ENCODE measurements around the gene TMEM92. TPM values are rescaled to one million over a fixed set of nuclear protein-coding genes. Genes with fewer than 3 reads are reported as not detected.

The TMEM92 gene
- total and polyA plus RNA-seq, 10 of the 15 experiments (the other 5 are each of a cell fraction or from before 2014, with no cell fraction given) = 0.11 to 1.2 (median 0.32) TPM

DNA sequence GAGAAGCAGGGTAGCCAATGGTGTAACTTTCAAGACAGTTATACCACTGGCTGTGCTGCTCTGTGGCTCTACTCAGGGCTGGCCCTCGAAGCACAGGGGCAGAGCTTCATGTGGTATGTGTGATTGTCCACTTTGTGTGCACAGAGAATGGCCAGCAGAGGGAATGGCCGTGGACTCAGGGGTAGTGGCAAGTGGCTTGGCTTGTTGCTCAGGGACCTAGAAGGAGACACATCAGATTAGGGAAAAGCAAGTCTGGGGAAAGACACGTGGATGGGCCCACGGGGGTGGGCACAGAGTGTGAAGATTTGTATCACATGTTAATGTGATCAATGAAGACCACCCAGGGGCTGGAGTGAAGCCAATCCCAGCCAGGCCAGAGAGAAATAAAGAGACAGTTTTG is 51.6 kb downstream of the TMEM92 start:
- H3K4me2 ChIP-seq (ENCODE audit: control insufficient read depth, insufficient read depth) = no peak overlapping the region
- no peaks in the 10 kb centered on the region for H3K27me3 ChIP-seq (replicated peaks in 1 of 2; ENCODE audit: control insufficient read depth in 2 of 2, insufficient read depth in 2 of 2, low read length in 1 of 2)
- intact Hi-C loops (cut with micrococcal nuclease; ENCODE audit: unreplicated experiment) (no loop called here), in situ Hi-C loops (cut with MboI) (no loop called here)
- RAD21 ChIA-PET (ENCODE audit: unreplicated experiment) = interaction anchor here (0.6 kb wide), 1 partner anchor 133 kb away, joined by 4 read pairs; no protein-coding TSS in a partner anchor
- H3K4me3 ChIP-seq = no peak overlapping the region
- no TSS peak for BruUV-seq (replicated peaks)
- ATAC-seq (no peak), DNase-seq (ENCODE audit: low read depth, low spot score) (no peak), FAIRE-seq (no peak)
- H3K36me3 ChIP-seq (ENCODE audit: control insufficient read depth in 2 of 2, insufficient read depth in 2 of 2, low read length in 1 of 2) = no peaks in the 10 kb centered on the region
- H2AFZ ChIP-seq (ENCODE audit: control insufficient read depth, low read depth, low read length) = no peak overlapping the region
- H3K4me1 ChIP-seq (ENCODE audit: control insufficient read depth, insufficient read depth, low read length) = peaks cover 3% of the 10 kb centered on the region
- SMC1A ChIA-PET (ENCODE audit: uncharacterized antibody, unreplicated experiment) = interaction anchor here (0.8 to 3.2 kb wide), 2 partner anchors 14 to 28 kb away, joined by 3 to 12 read pairs; no protein-coding TSS in a partner anchor
- no peak overlapping the region for H3K9ac ChIP-seq (ENCODE audit: control insufficient read depth, insufficient read depth, low read length)
- 40% methylated on average over 4 of the region's 4 CpGs for WGBS (ENCODE audit: insufficient coverage, insufficient replicate concordance, low lambda C conversion rate, missing lambda C conversion rate)
- TF ChIP-seq NR2F1 (conservative IDR thresholded peaks at IDR 0.05) (no peak), MTA3 (IDR thresholded peaks at IDR 0.05; ENCODE audit: borderline replicate concordance, low read length) (no peak), ZBED1 (IDR thresholded peaks at IDR 0.05; ENCODE audit: borderline replicate concordance) (no peak), GATAD2B (conservative IDR thresholded peaks at IDR 0.05; ENCODE audit: low read depth) (no peak), SREBF1 (IDR thresholded peaks at IDR 0.05; ENCODE audit: low read length) (no peak), KLF5 (IDR thresholded peaks at IDR 0.05; ENCODE audit: partially characterized antibody) (no peak), RFX5 (IDR thresholded peaks at IDR 0.05; ENCODE audit: low read depth, low read length) (no peak)
- TF ChIP-seq, protein P1, sequence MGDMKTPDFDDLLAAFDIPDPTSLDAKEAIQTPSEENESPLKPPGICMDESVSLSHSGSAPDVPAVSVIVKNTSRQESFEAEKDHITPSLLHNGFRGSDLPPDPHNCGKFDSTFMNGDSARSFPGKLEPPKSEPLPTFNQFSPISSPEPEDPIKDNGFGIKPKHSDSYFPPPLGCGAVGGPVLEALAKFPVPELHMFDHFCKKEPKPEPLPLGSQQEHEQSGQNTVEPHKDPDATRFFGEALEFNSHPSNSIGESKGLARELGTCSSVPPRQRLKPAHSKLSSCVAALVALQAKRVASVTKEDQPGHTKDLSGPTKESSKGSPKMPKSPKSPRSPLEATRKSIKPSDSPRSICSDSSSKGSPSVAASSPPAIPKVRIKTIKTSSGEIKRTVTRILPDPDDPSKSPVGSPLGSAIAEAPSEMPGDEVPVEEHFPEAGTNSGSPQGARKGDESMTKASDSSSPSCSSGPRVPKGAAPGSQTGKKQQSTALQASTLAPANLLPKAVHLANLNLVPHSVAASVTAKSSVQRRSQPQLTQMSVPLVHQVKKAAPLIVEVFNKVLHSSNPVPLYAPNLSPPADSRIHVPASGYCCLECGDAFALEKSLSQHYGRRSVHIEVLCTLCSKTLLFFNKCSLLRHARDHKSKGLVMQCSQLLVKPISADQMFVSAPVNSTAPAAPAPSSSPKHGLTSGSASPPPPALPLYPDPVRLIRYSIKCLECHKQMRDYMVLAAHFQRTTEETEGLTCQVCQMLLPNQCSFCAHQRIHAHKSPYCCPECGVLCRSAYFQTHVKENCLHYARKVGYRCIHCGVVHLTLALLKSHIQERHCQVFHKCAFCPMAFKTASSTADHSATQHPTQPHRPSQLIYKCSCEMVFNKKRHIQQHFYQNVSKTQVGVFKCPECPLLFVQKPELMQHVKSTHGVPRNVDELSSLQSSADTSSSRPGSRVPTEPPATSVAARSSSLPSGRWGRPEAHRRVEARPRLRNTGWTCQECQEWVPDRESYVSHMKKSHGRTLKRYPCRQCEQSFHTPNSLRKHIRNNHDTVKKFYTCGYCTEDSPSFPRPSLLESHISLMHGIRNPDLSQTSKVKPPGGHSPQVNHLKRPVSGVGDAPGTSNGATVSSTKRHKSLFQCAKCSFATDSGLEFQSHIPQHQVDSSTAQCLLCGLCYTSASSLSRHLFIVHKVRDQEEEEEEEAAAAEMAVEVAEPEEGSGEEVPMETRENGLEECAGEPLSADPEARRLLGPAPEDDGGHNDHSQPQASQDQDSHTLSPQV (IDR thresholded peaks at IDR 0.05) = no peak
- no peaks in the 10 kb centered on the region for H3K79me2 ChIP-seq (ENCODE audit: control insufficient read depth, insufficient read depth, low read length)
- no peaks in the 10 kb centered on the region for H4K20me1 ChIP-seq (ENCODE audit: control insufficient read depth, insufficient read depth)
- H3K27ac ChIP-seq (ENCODE audit: control insufficient read depth, insufficient read depth) = no peak overlapping the region
- POLR2A ChIA-PET = interaction anchor here (0.6 to 1.5 kb wide), 6 partner anchors 13 to 162 kb away, joined by 3 to 9 read pairs (median 4); partner anchors contain the start of gene XYLT2
- H3K9me3 ChIP-seq (replicated peaks; ENCODE audit: control insufficient read depth, insufficient read depth, low read length) = no peaks in the 10 kb centered on the region
- CTCF ChIA-PET = no interaction called here

Measured in GM12878 (cell line).